GM23248 (cell line): Measurements from ENCODE around the gene CAPN8. TPM values are rescaled to one million over a fixed set of nuclear protein-coding genes. Genes with fewer than 3 reads are reported as not detected.

ENCODE experiments used
- DNase-seq: peaks from one replicate; pipeline ENCODE4 v3.0.0-alpha.2; 2015
- H2AFZ ChIP-seq: fragments of 200-600 bp; sonication (generic); 2 replicates; pipeline ENCODE4 v1.6.1; 2016; ENCODE audit warnings: antibody characterized with exemption
- H3F3A ChIP-seq: fragments of 200-600 bp; sonication (generic); 2 replicates; pipeline ENCODE4 v1.6.1; 2016; ENCODE audit warnings: mild to moderate bottlenecking, antibody characterized with exemption, mixed run types; ENCODE audit not compliant: insufficient read depth
- H3K27ac ChIP-seq: fragments of 200-600 bp; sonication (generic); 2 replicates; pipeline ENCODE4 v1.5.1; 2016; ENCODE audit warnings: mild to moderate bottlenecking
- H3K27me3 ChIP-seq: fragments of 200-600 bp; sonication (generic); replicated peaks from 2 replicates; pipeline ENCODE4 v1.6.1; 2016; ENCODE audit warnings: mild to moderate bottlenecking; ENCODE audit not compliant: insufficient read depth
- H3K36me3 ChIP-seq: fragments of 200-600 bp; sonication (generic); 2 replicates; pipeline ENCODE4 v1.6.1; 2016; ENCODE audit warnings: low read depth, mild to moderate bottlenecking
- H3K4me1 ChIP-seq: fragments of 200-600 bp; sonication (generic); 2 replicates; pipeline ENCODE4 v1.6.1; 2016; ENCODE audit warnings: mild to moderate bottlenecking; ENCODE audit not compliant: insufficient read depth
- H3K4me2 ChIP-seq: fragments of 200-600 bp; sonication (generic); one replicate; pipeline ENCODE4 v1.6.1; 2016; ENCODE audit warnings: mild to moderate bottlenecking; ENCODE audit not compliant: unreplicated experiment
- H3K4me3 ChIP-seq: fragments of 200-600 bp; sonication (generic); 2 replicates; pipeline ENCODE4 v1.5.1; 2016; ENCODE audit warnings: mild to moderate bottlenecking
- H3K79me2 ChIP-seq: fragments of 200-600 bp; sonication (generic); 2 replicates; pipeline ENCODE4 v1.6.1; 2016; ENCODE audit warnings: mild to moderate bottlenecking; ENCODE audit not compliant: insufficient read depth
- H3K9ac ChIP-seq: fragments of 200-600 bp; sonication (generic); 2 replicates; pipeline ENCODE4 v1.6.1; 2016; ENCODE audit warnings: mild to moderate bottlenecking
- H3K9me2 ChIP-seq: fragments of 200-600 bp; sonication (generic); 2 replicates; pipeline ENCODE4 v1.6.1; 2016; ENCODE audit warnings: mixed run types, mild to moderate bottlenecking, moderate library complexity; ENCODE audit not compliant: insufficient read depth
- H3K9me3 ChIP-seq: fragments of 200-600 bp; sonication (generic); one replicate; pipeline ENCODE4 v1.6.1; 2017; ENCODE audit warnings: low read depth
- H4K20me1 ChIP-seq: fragments of 200-600 bp; sonication (generic); 2 replicates; pipeline ENCODE4 v1.6.0; 2016; ENCODE audit not compliant: insufficient read depth
- EZH2 ChIP-seq: fragments of 200-600 bp; sonication (generic); IDR thresholded peaks from 2 replicates; pipeline ENCODE4 v1.6.1; 2018; ENCODE audit warnings: antibody characterized with exemption, mild to moderate bottlenecking; ENCODE audit not compliant: insufficient read depth, poor library complexity, severe bottlenecking
- EZH2phosphoT487 ChIP-seq: fragments of 200-600 bp; sonication (generic); IDR thresholded peaks from 2 replicates; pipeline ENCODE4 v1.6.1; 2018; ENCODE audit warnings: antibody characterized with exemption, moderate library complexity, mild to moderate bottlenecking, low read depth; ENCODE audit not compliant: insufficient read depth
- WGBS, 2 experiments: methylation state at CpG; one replicate each; pipeline ENCODE4 v1.1.6; 2015 to 2017; ENCODE audit warnings: low lambda C conversion rate in 2 of 2, low coverage in 1 of 2; ENCODE audit errors: missing lambda C conversion rate in 2 of 2; 5-methylcytosine and 5-hydroxymethylcytosine counted together
- in situ Hi-C: fragments of 300-500 bp; cut with MboI; formaldehyde crosslinking; loops from 2 replicates; pipeline ENCODE4 v1.15.0; 2020
- polyA plus RNA-seq: library from polyadenylated mRNA; unstranded; fragments of >200 nt; fragmentation: Nextera tagmentation; extraction: Ambion mirVana; gene quantifications from 2 replicates; pipeline ENCODE4 v1.2.1, GENCODE V29; 2016
- total RNA-seq: library from RNA; depleted of rRNA; stranded (reverse); fragments of >200 nt; shearing (Covaris generic); gene quantifications from 2 replicates; pipeline ENCODE4 v1.2.3, GENCODE V29; 2014

CAPN8 gene
- total and polyA plus RNA-seq, 2 experiments from 2014 or later: not detected

- TF ChIP-seq EZH2phosphoT487 (no peak), EZH2 (no peak)
- no peak overlapping the region for H3K4me2 ChIP-seq
- H3K79me2 ChIP-seq: no peaks in the 10 kb centered on the region
- H3K9me3 ChIP-seq: no peaks in the 10 kb centered on the region
- no peak overlapping the region for H2AFZ ChIP-seq
- WGBS, 2 experiments: 61 to 72% methylated on average over 11 of the region's 11 CpGs
- H3K27me3 ChIP-seq: peaks cover 41% of the 10 kb centered on the region
- no peak overlapping the region for H3K4me3 ChIP-seq
- DNase-seq: no peak
- H4K20me1 ChIP-seq: no peaks in the 10 kb centered on the region
- H3K36me3 ChIP-seq: no peaks in the 10 kb centered on the region
- no peaks in the 10 kb centered on the region for H3K4me1 ChIP-seq
- no peak overlapping the region for H3K9ac ChIP-seq
- in situ Hi-C loops: no loop called here
- no peaks in the 10 kb centered on the region for H3K9me2 ChIP-seq
- H3K27ac ChIP-seq: no peak overlapping the region
- no peaks in the 10 kb centered on the region for H3F3A ChIP-seq
Measured at GRCh38 chr1:223540485-223541106, 124.9 kb downstream of the CAPN8 start.

GRCh38 chr1:223539750-223540149, 125.8 kb downstream of the CAPN8 start:
- H3K36me3 ChIP-seq: no peaks in the 10 kb centered on the region
- 64 to 70% methylated on average over 2 to 3 of the region's 3 CpGs for WGBS, 2 experiments

GRCh38 chr1:223538981-223539380, 126.5 kb downstream of the CAPN8 start:
- DNase-seq: no peak
- H4K20me1 ChIP-seq: no peaks in the 10 kb centered on the region
- no peaks in the 10 kb centered on the region for H3K9me2 ChIP-seq
- H3K9ac ChIP-seq: no peak overlapping the region
- H3K79me2 ChIP-seq: no peaks in the 10 kb centered on the region
- no peak overlapping the region for H2AFZ ChIP-seq
- H3K27me3 ChIP-seq: peaks cover 54% of the 10 kb centered on the region
- TF ChIP-seq EZH2 (no peak), EZH2phosphoT487 (no peak)
- no peak overlapping the region for H3K4me2 ChIP-seq
- H3K4me1 ChIP-seq: no peaks in the 10 kb centered on the region
- no peaks in the 10 kb centered on the region for H3F3A ChIP-seq
- no peaks in the 10 kb centered on the region for H3K36me3 ChIP-seq
- H3K4me3 ChIP-seq: no peak overlapping the region
- 31% methylated on average over 7 of the region's 7 CpGs for WGBS, 2 experiments
- H3K27ac ChIP-seq: no peak overlapping the region
- no peaks in the 10 kb centered on the region for H3K9me3 ChIP-seq
- in situ Hi-C loops: no loop called here

More at GRCh38 chr1:223539750-223540149, 125.8 kb downstream of the CAPN8 start:
- peaks cover 46% of the 10 kb centered on the region for H3K27me3 ChIP-seq
- H4K20me1 ChIP-seq: no peaks in the 10 kb centered on the region
- H3K4me3 ChIP-seq: no peak overlapping the region
- H3F3A ChIP-seq: no peaks in the 10 kb centered on the region
- in situ Hi-C loops: no loop called here
- no peak overlapping the region for H3K27ac ChIP-seq
- H3K79me2 ChIP-seq: no peaks in the 10 kb centered on the region
- no peak overlapping the region for H3K4me2 ChIP-seq
- no peak for TF ChIP-seq EZH2
- no peak overlapping the region for H3K9ac ChIP-seq
- H3K4me1 ChIP-seq: no peaks in the 10 kb centered on the region
- DNase-seq: no peak
- H3K9me3 ChIP-seq: no peaks in the 10 kb centered on the region
- H2AFZ ChIP-seq: no peak overlapping the region
- H3K9me2 ChIP-seq: no peaks in the 10 kb centered on the region

GRCh38 chr1:223535319-223535718, 130.2 kb downstream of the CAPN8 start:
- WGBS, 2 experiments: 25 to 27% methylated on average over 5 of the region's 5 CpGs
- no peaks in the 10 kb centered on the region for H3K36me3 ChIP-seq
- H3K27me3 ChIP-seq: peaks cover 50% of the 10 kb centered on the region
- H2AFZ ChIP-seq: no peak overlapping the region
- no peak for DNase-seq
- no peak overlapping the region for H3K4me2 ChIP-seq
- H3K4me3 ChIP-seq: no peak overlapping the region
- no peaks in the 10 kb centered on the region for H4K20me1 ChIP-seq
- TF ChIP-seq EZH2phosphoT487 (no peak), EZH2 (no peak)
- no peak overlapping the region for H3K27ac ChIP-seq
- H3F3A ChIP-seq: no peaks in the 10 kb centered on the region
- H3K79me2 ChIP-seq: no peaks in the 10 kb centered on the region
- H3K4me1 ChIP-seq: no peaks in the 10 kb centered on the region
- H3K9me3 ChIP-seq: no peaks in the 10 kb centered on the region
- no peak overlapping the region for H3K9ac ChIP-seq
- in situ Hi-C loops: no loop called here
- no peaks in the 10 kb centered on the region for H3K9me2 ChIP-seq

GRCh38 chr1:223534677-223535076, 130.8 kb downstream of the CAPN8 start:
- WGBS, 2 experiments: 72 to 75% methylated on average over 3 of the region's 3 CpGs
- no peaks in the 10 kb centered on the region for H3K79me2 ChIP-seq
- no peaks in the 10 kb centered on the region for H4K20me1 ChIP-seq
- no peak overlapping the region for H3K9ac ChIP-seq
- no peaks in the 10 kb centered on the region for H3K4me1 ChIP-seq
- peaks cover 50% of the 10 kb centered on the region for H3K27me3 ChIP-seq
- H3K9me2 ChIP-seq: no peaks in the 10 kb centered on the region
- in situ Hi-C loops: no loop called here
- no peak overlapping the region for H3K4me2 ChIP-seq
- H3K36me3 ChIP-seq: no peaks in the 10 kb centered on the region
- no peak overlapping the region for H2AFZ ChIP-seq
- H3K4me3 ChIP-seq: no peak overlapping the region
- H3K27ac ChIP-seq: no peak overlapping the region
- DNase-seq: no peak
- no peaks in the 10 kb centered on the region for H3F3A ChIP-seq
- H3K9me3 ChIP-seq: no peaks in the 10 kb centered on the region
- TF ChIP-seq EZH2: no peak
- TF ChIP-seq EZH2phosphoT487: no peak
